OCI-LY7 (cell line): ENCODE data around the gene ACOT9. TPM values are rescaled to one million over a fixed set of nuclear protein-coding genes. Genes with fewer than 3 reads are reported as not detected.
"Not testable (repeated sequence)": the region's sequence is repeated elsewhere in the genome, so short reads cannot be mapped to it uniquely, and the experiment has no call there.

Experiments used
- BruUV-seq: library from RNA; stranded (reverse); fragments of 400-500 nt; replicated peaks from 2 replicates; lab custom pipeline; 2021; lab: Mats Ljungman, UMichigan
- CTCF ChIA-PET: fragments of 300-600 bp; sonication (Branson Sonifier 250); formaldehyde crosslinking; loops from one replicate; lab custom pipeline; 2022; ENCODE audit warnings: antibody characterized with exemption; ENCODE audit not compliant: unreplicated experiment; lab: Charles Lee
- POLR2A ChIA-PET: fragments of 300-600 bp; sonication (Branson Sonifier 250); formaldehyde crosslinking; loops from one replicate; lab custom pipeline; 2022; ENCODE audit warnings: antibody characterized with exemption; lab: Charles Lee
- DNase-seq: peaks from one replicate; pipeline ENCODE4 v3.0.0-alpha.2; 2015; ENCODE audit warnings: low spot score
- H2AFZ ChIP-seq: fragments of 200-600 bp; sonication (generic), shearing (Covaris generic); 2 replicates; pipeline ENCODE4 v1.6.1; 2014; ENCODE audit warnings: mild to moderate bottlenecking, antibody characterized with exemption, low read length, moderate library complexity
- H3K27ac ChIP-seq: fragments of 200-600 bp; sonication (generic); 2 replicates; pipeline ENCODE4 v1.5.1; 2014; ENCODE audit warnings: mixed run types, low read depth, mild to moderate bottlenecking, moderate library complexity, low read length, inconsistent platforms; ENCODE audit not compliant: poor library complexity, severe bottlenecking
- H3K36me3 ChIP-seq: fragments of 200-600 bp; sonication (generic); 2 replicates; pipeline ENCODE4 v1.6.1; 2014; ENCODE audit warnings: mild to moderate bottlenecking, antibody characterized with exemption, low read length, moderate library complexity, mixed read lengths; ENCODE audit not compliant: insufficient read depth
- H3K4me1 ChIP-seq: fragments of 200-600 bp; sonication (generic); 2 replicates; pipeline ENCODE4 v1.5.1; 2014; ENCODE audit warnings: mild to moderate bottlenecking, low read length; ENCODE audit not compliant: insufficient read depth, poor library complexity, severe bottlenecking
- H3K4me2 ChIP-seq: fragments of 200-600 bp; sonication (generic); 2 replicates; pipeline ENCODE4 v1.6.1; 2014; ENCODE audit warnings: mild to moderate bottlenecking, low read length
- H3K4me3 ChIP-seq: fragments of 200-600 bp; sonication (generic); 2 replicates; pipeline ENCODE4 v1.5.1; 2014; ENCODE audit warnings: mild to moderate bottlenecking, low read depth, low read length; ENCODE audit not compliant: poor library complexity, severe bottlenecking
- H3K79me2 ChIP-seq: fragments of 200-600 bp; sonication (generic); 2 replicates; pipeline ENCODE4 v1.6.1; 2016; ENCODE audit warnings: low read depth, mild to moderate bottlenecking, low read length, moderate library complexity, mixed read lengths; ENCODE audit not compliant: insufficient read depth
- H3K9me2 ChIP-seq: fragments of 200-600 bp; sonication (generic); 2 replicates; pipeline ENCODE4 v1.6.1; 2016; ENCODE audit warnings: mild to moderate bottlenecking, low read length, mixed read lengths; ENCODE audit not compliant: insufficient read depth
- H3K9me3 ChIP-seq: fragments of 200-600 bp; sonication (generic); 2 replicates; pipeline ENCODE4 v1.6.1; 2014; ENCODE audit warnings: mild to moderate bottlenecking, mixed run types, low read length, mixed read lengths
- H4K20me1 ChIP-seq: fragments of 200-600 bp; sonication (generic); 2 replicates; pipeline ENCODE4 v1.6.1; 2014; ENCODE audit warnings: mild to moderate bottlenecking, antibody characterized with exemption, low read length, moderate library complexity, mixed read lengths; ENCODE audit not compliant: insufficient read depth
- EZH2phosphoT487 ChIP-seq: fragments of 200-600 bp; sonication (generic); IDR thresholded peaks from 2 replicates; pipeline ENCODE4 v1.6.1; 2018; ENCODE audit warnings: low read depth, borderline replicate concordance, mild to moderate bottlenecking, mixed run types, antibody characterized with exemption, low read length, moderate library complexity, mixed read lengths
- intact Hi-C: fragments of 100-400 bp; cut with micrococcal nuclease; formaldehyde crosslinking; loops from one replicate; pipeline ENCODE4 v1.10.0; 2022; ENCODE audit not compliant: unreplicated experiment
- total RNA-seq, 2 experiments: library from RNA; depleted of rRNA in 1 of 2; stranded (reverse); fragments of >200 nt in 1 of 2; shearing (Covaris generic) in 1 of 2; gene quantifications; 2 replicates each; pipeline ENCODE4 v1.2.3, GENCODE V29; 2014 to 2022
- TF ChIP-seq, protein P1 (sequence below): fragments of 200-600 bp; sonication (generic); conservative IDR thresholded peaks from 2 replicates; pipeline ENCODE4 v1.5.1; 2014; ENCODE audit warnings: mild to moderate bottlenecking, antibody characterized with exemption, low read length, moderate library complexity, mixed read lengths

Gene ACOT9
- total RNA-seq, 2 experiments from 2014 or later = 1.9 to 10.6 TPM

DNA sequence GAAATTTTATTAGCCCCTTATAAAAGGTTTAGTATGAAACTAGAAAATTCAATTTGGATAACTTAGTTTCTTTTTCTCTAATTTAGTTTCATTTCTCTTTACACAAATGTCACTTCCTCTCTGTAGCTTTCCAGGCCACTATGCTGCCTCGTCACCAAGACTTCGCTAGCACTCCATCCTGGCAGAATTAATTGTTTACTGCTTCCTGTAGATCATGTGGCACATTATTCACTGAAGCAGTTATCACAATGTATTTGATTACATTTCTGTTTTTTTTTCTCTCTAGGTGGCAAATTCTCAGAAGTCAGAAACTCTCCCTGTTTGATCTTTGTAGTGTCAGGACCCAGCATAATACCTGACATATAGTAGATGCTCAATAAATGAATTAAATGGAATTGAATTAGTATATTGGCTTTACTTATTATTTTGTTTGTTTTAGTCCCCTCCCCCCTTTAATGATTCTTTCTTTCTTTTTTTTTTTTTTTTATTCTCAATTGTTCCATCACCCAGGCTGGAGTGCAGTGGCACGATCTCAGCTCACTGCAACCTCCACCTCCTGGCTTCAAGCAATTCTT, 30.6 kb upstream of the ACOT9 start:
- H3K4me3 ChIP-seq = peak overlapping the region; percentile 20
- peak; percentile 71 for DNase-seq
- H3K9me3 ChIP-seq = no peaks in the 10 kb centered on the region
- BruUV-seq = no TSS peak
- peak overlapping the region; percentile 66 for H3K27ac ChIP-seq
- peak overlapping the region; percentile 56 for H3K4me2 ChIP-seq
- intact Hi-C loops = no loop called here
- ChIA-PET POLR2A (no interaction called here), CTCF (no interaction called here)
- H2AFZ ChIP-seq = peak overlapping the region; percentile 74; the same call in 1 of the 2 replicates
- H3K79me2 ChIP-seq = no peaks in the 10 kb centered on the region
- no peaks in the 10 kb centered on the region for H4K20me1 ChIP-seq
- no peak for TF ChIP-seq EZH2phosphoT487
- TF ChIP-seq, protein P1, sequence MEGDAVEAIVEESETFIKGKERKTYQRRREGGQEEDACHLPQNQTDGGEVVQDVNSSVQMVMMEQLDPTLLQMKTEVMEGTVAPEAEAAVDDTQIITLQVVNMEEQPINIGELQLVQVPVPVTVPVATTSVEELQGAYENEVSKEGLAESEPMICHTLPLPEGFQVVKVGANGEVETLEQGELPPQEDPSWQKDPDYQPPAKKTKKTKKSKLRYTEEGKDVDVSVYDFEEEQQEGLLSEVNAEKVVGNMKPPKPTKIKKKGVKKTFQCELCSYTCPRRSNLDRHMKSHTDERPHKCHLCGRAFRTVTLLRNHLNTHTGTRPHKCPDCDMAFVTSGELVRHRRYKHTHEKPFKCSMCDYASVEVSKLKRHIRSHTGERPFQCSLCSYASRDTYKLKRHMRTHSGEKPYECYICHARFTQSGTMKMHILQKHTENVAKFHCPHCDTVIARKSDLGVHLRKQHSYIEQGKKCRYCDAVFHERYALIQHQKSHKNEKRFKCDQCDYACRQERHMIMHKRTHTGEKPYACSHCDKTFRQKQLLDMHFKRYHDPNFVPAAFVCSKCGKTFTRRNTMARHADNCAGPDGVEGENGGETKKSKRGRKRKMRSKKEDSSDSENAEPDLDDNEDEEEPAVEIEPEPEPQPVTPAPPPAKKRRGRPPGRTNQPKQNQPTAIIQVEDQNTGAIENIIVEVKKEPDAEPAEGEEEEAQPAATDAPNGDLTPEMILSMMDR = no peak
- H3K9me2 ChIP-seq = no peaks in the 10 kb centered on the region
- no peaks in the 10 kb centered on the region for H3K36me3 ChIP-seq
- peaks cover 32% of the 10 kb centered on the region for H3K4me1 ChIP-seq

DNA sequence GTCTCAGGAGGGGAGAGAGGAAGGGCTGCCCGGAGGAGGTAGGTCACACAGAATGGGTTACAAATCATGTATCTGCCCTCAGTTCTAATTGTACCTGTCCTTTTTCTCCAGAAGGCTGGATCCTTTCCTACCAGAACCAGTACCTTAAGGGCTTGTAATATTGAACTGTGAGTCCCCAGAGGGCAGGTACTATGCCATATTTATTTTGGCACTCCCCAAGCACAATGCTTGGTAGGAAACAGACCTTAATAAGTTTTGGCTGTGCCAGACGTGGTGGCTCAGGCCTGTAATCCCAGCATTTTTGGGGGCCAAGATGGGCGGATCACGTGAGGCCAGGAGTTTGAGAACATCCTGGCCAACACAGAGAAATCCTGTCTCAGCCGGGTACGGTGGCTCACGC, 28.0 kb upstream of the ACOT9 start:
- H4K20me1 ChIP-seq, H3K79me2 ChIP-seq, H3K36me3 ChIP-seq, intact Hi-C loops, BruUV-seq, H3K9me3 ChIP-seq, H3K9me2 ChIP-seq, H2AFZ ChIP-seq, H3K4me3 ChIP-seq, H3K27ac ChIP-seq, DNase-seq, H3K4me2 ChIP-seq, CTCF ChIA-PET: not testable (repeated sequence)
- peaks cover 28% of the 10 kb centered on the region for H3K4me1 ChIP-seq
- POLR2A ChIA-PET = interaction anchor here (0.6 kb wide), 1 partner anchor 12 kb away, joined by 4 read pairs; no protein-coding TSS in a partner anchor

DNA sequence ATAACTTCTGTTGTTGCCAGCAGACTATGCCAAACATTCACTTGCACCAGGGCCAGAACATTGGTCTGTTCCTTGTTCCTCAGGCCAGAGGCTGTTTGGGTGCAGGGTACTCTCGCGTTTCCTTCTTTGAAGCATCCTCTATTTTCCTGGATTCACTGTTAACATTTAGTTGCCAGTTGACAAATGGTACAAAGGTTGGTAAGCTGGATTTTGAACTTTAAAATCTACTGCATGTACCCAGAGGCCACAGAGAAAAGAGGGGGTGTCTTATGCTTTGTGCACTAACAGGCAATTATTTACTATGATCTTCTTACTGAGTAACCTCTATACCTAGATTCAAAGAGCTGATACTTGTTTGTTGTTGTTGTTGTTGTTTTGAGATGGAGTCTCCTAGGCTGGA, 27.1 kb upstream of the ACOT9 start:
- Histone ChIP-seq H3K9me2 (no peaks in the 10 kb centered on the region), H3K79me2 (no peaks in the 10 kb centered on the region), H3K4me3 (no peak overlapping the region), H2AFZ (no peak overlapping the region), H3K4me2 (no peak overlapping the region), H4K20me1 (no peaks in the 10 kb centered on the region), H3K9me3 (no peaks in the 10 kb centered on the region), H3K27ac (no peak overlapping the region), H3K36me3 (no peaks in the 10 kb centered on the region), H3K4me1 (peaks cover 26% of the 10 kb centered on the region)
- ChIA-PET CTCF (no interaction called here), POLR2A (interaction anchor here (0.6 kb wide), 1 partner anchor 626 kb away, joined by 3 read pairs; no protein-coding TSS in a partner anchor)
- BruUV-seq = no TSS peak
- no peak for DNase-seq
- TF ChIP-seq, protein P1 = no peak
- no peak for TF ChIP-seq EZH2phosphoT487
- intact Hi-C loops = no loop called here
